Stimulated activated CD4-positive, alpha-beta T cell treated with anti-CD3 and anti-CD28 coated beads, Interleukin-4, amount 100 ng/mL, for 48 hours (primary cell): ENCODE data around the gene GCNT3.
"Not testable (repeated sequence)": the region's sequence is repeated elsewhere in the genome, so short reads cannot be mapped to it uniquely, and the experiment has no call there.

ENCODE experiments used
- DNase-seq, 2 donors: peaks; one replicate each; pipeline ENCODE4 v3.0.0-alpha.2; 2020; ENCODE audit warnings: low read depth in 2 of 2

GCNT3 gene

GRCh38 chr15:59618406-59618805, 6.8 kb downstream of the GCNT3 start:
- no peak for DNase-seq

- peak; percentile 33 to 41 for DNase-seq
These were observed 10.7 kb downstream of the GCNT3 start for GRCh38 chr15:59622289-59622688.

- no peak for DNase-seq
These were observed 21.1 kb downstream of the GCNT3 start for GRCh38 chr15:59632714-59633113.

DNA sequence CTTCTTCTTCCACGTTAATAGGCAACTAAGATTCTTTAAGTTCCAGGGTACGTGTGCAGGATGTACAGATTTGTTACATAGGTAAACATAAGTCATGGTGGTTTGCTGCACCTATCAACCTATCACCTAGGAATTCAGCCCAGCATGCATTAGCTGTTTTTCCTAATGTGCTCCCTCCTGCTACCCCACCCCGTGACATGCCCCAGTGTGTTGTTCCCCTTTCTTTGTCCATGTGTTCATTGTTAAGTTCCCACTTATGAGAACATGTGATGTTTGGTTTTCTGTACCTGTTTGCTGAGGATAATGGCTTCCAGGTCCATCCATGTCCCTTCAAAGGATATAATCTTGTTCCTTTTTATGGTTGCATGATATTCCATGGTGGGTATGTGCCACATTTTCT, 24.6 kb downstream of the GCNT3 start:
- DNase-seq: no peak

DNA sequence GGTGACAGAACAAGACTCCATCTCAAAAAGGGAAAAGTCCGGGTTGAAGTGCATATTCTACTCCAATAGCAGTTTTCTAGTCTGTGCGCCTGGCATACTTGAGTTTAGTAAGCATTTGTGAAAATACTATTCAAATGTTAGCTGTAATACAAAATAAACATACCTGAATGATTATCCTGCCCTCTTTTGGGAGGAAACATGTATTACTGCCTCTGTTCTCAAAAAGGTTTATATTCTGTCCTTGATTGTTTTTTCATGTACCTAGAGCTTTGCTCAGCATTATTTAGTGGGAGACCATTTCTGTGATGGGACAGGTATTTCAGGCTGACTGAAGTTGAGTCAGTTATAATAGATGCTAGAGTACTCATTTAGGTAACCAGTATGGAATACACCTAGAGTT, 25.9 kb downstream of the GCNT3 start:
- not testable (repeated sequence) for DNase-seq

GRCh38 chr15:59642351-59642750, 30.8 kb downstream of the GCNT3 start:
- no peak for DNase-seq

GRCh38 chr15:59644756-59645155, 33.2 kb downstream of the GCNT3 start:
- DNase-seq: no peak

- DNase-seq: not testable (repeated sequence)
These were observed 34.2 kb downstream of the GCNT3 start for GRCh38 chr15:59645812-59646211.

GRCh38 chr15:59646277-59646676, 34.7 kb downstream of the GCNT3 start:
- no peak for DNase-seq

DNA sequence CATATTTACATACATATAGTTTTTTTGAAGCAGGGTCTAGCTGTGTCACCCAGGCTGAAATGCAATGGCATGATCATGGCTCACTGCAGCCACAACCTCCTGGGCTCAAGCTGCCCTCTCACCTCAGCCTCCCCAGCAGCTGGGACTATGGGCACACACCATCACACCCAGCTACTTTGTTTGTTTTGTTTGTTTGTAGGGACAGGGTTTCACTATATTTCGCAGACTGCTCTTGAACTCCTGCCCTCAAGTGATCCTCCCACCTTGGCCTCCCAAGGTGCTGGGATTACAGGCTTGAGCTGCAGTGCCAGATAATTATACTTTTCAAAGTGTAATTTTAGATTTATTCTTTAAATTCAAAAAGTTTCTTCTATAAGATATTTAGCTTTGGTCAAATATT, 35.5 kb downstream of the GCNT3 start:
- DNase-seq: no peak

- no peak for DNase-seq
These were observed 38.0 kb downstream of the GCNT3 start for GRCh38 chr15:59649603-59650002.

DNA sequence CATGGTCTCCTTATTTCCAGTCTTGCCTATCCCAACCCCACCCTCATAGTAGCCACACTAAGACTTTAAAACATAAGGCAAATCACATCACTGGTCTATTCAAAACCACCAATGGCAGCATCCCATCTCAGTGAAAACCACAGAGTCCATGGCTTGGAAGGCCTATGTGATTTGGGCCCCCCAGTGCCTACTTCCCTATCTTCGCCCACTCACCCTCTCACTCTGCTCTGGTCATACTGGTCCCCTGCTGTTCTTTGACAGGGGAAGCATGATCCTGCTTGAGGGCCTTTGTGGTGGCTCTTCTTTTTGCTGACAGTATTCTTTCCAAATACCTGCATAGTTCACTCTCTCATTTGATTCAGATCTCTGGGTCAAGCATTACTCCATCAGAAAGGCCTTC, 42.5 kb downstream of the GCNT3 start:
- no peak for DNase-seq

DNA sequence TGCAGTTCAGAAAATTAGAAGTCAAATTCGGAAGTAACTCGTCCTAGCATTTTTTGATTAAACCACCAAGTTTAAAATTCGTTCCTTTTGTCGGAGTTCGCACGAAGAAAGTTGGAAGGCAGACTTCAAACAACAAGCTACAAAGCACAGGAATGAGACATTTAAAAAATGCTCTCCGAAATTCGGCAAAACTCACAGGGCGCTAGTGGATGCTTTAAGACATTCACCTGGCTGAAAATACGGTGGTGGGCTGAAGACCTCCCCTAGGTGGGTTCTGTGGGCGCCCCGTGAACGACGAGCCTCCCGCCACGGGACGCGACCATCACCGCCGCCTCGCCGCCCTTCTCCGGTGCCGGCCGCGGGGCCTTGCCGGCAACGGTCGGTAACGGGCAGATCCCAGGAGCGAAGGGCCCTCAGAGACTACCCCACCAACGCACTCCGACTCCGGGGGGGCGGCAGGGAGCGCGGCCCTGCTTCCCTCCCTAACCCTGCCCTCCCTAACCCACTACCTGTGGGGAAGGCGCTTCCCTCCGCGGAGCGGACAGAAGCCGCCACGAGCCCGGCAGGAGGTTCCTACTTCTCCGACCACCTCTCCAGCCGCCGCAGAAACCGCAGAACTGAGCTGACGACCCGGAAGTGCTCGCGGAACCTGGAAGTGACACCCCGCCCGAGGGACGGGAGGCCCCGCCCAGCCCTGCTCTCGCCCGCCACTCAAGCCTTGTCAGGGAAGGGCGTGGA, 45.5 kb downstream of the GCNT3 start, which contains the start of gene GTF2A2:
GTF2A2 (minus strand) TSS at position 619 of the 738 bp plus-strand sequence. CDS start 5,238 bp downstream, outside the sequence.
- DNase-seq: peak; percentile 93 to 95

DNA sequence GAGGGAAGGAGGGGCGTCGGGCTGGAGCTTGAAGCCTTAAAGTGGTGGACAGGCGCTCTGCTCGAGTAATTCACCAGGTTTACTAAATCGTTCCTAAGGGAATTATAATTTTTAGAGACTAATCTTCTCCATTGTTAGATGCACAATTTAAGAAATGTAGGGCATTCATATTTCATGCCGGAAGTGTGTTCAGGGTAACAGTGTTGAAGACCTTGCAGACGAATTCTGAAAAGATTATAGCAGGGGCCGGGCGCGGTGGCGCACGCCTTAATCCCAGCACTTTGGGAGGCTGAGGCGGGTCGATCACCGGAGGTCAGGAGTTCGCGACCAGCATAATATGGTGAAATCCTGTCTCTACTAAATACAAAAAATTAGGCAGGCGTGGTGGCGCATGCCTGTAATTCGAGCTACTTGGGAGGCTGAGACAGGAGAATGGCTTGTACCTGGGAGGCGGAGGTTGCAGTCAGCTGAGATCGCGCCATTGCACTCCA, 46.1 kb downstream of the GCNT3 start:
- DNase-seq: no peak

DNA sequence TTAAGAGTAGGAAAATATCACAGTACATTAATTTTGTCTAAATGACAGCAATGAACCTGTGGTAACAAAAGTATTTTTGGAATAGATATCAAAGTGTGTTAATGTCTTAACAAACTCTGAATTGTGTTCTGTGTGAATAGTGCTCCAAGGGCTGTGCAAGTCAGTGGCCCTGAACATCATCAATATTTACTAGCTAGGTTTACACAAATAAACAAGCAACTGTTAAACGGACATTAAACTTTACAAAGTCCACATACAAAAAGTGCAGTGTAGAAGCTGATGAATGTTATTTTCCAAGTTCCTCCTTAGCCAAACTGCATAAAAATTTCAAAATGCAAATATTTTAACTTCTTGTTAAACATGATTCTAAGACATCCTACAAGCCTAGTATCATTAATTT, 47.8 kb downstream of the GCNT3 start:
- no peak for DNase-seq

GRCh38 chr15:59662260-59662659, 50.7 kb downstream of the GCNT3 start:
- no peak for DNase-seq

- DNase-seq: no peak
These were observed 57.0 kb downstream of the GCNT3 start for GRCh38 chr15:59668556-59668955.
